ENCODE results near the gene SNTB2. TPM values are rescaled to one million over a fixed set of nuclear protein-coding genes. Genes with fewer than 3 reads are reported as not detected.

Gene SNTB2
- total and polyA plus RNA-seq, 2 of the 4 experiments (the other 2 are of a cell fraction), result 23.5 to 47.5 TPM

- POLR2A ChIA-PET (ENCODE audit: unreplicated experiment), result no interaction called here
- intact Hi-C loops (cut with micrococcal nuclease) (no loop called here), dilution Hi-C loops (cut with HindIII; ENCODE audit: low sequenced_read_pairs, unreplicated experiment) (no loop called here), in situ Hi-C loops (cut with MboI; ENCODE audit: low sequenced_read_pairs) (no loop called here)
- Histone ChIP-seq H3K27me3 (ENCODE audit: control insufficient read depth, insufficient read depth, low read length) (no peaks in the 10 kb centered on the region), H3K79me1 (ENCODE audit: low read depth in 1 of 2, low read length in 2 of 2) (peaks cover 32 to 61% of the 10 kb centered on the region in 2 experiments), H3K36me3 (ENCODE audit: control insufficient read depth, insufficient read depth, low read length) (peaks cover 1% of the 10 kb centered on the region; the same call in 1 of the 2 replicates), H3K9me3 (ENCODE audit: control insufficient read depth, insufficient read depth, low read length) (no peaks in the 10 kb centered on the region), H3K14ac (replicated peaks; ENCODE audit: low read depth, low read length) (no peak overlapping the region), H3K18ac (ENCODE audit: low read depth, low read length) (no peak overlapping the region), H3K4ac (ENCODE audit: low read depth, low read length) (no peak overlapping the region), H2BK5ac (ENCODE audit: low read depth, low read length, poor library complexity, severe bottlenecking) (no peak overlapping the region), H4K91ac (ENCODE audit: insufficient read depth, low read depth, low read length) (no peak overlapping the region), H2AFZ (replicated peaks; ENCODE audit: low read length, poor library complexity) (no peak overlapping the region), H2AK9ac (replicated peaks; ENCODE audit: low read depth, low read length, poor library complexity) (no peak overlapping the region), H3K4me3 (ENCODE audit: insufficient read depth, low read depth, low read length) (no peak overlapping the region), H3K9ac (ENCODE audit: low read depth, low read length) (no peak overlapping the region), H3K27ac (ENCODE audit: insufficient read depth, low read length) (no peak overlapping the region), H2AK5ac (ENCODE audit: low read depth, low read length) (no peak overlapping the region), H3K56ac (ENCODE audit: extremely low read depth, insufficient read depth, low read length) (no peak overlapping the region), H3K23ac (ENCODE audit: low read depth, low read length) (no peak overlapping the region), H2BK20ac (ENCODE audit: low read depth, low read length) (no peak overlapping the region), H3K4me1 (ENCODE audit: control insufficient read depth, insufficient read depth, low read length) (peaks cover 8% of the 10 kb centered on the region), H4K5ac (ENCODE audit: low read depth, low read length) (no peak overlapping the region), H4K8ac (ENCODE audit: low read depth in 2 of 2, low read length in 2 of 2) (no peak overlapping the region), H3K9me1 (ENCODE audit: insufficient read depth, low read length) (peaks cover 13% of the 10 kb centered on the region), H2BK15ac (ENCODE audit: low read depth, low read length) (no peak overlapping the region), H4K20me1 (ENCODE audit: insufficient read depth, low read length) (peaks cover 40% of the 10 kb centered on the region), H2BK120ac (ENCODE audit: low read depth, low read length) (no peak overlapping the region), H3K4me2 (ENCODE audit: low read depth, low read length) (no peak overlapping the region)
- BruUV-seq (replicated peaks), result no TSS peak
- no CpG with 5 or more reads among the region's 7 CpGs for WGBS, 2 experiments (ENCODE audit: extremely low coverage in 2 of 2, insufficient read length in 1 of 2)
- CTCF ChIA-PET, result no interaction called here
- no peak for ATAC-seq (ENCODE audit: low read depth)
- DNase-seq, result no peak
- TF ChIP-seq RAD21 (IDR thresholded peaks at IDR 0.05; ENCODE audit: low read length) (no peak), MAZ (IDR thresholded peaks at IDR 0.05; ENCODE audit: borderline replicate concordance, low read depth, low read length) (no peak), RFX5 (IDR thresholded peaks at IDR 0.05; ENCODE audit: low read depth, low read length) (no peak), CEBPB (IDR thresholded peaks at IDR 0.05; ENCODE audit: low read depth, low read length) (no peak), USF2 (IDR thresholded peaks at IDR 0.05; ENCODE audit: low read depth, low read length) (no peak), CTCF (conservative IDR thresholded peaks at IDR 0.05; ENCODE audit: low read depth, low read length) (no peak), POLR2A (IDR thresholded peaks at IDR 0.05; ENCODE audit: low read depth, low read length) (no peak)
Measured at GRCh38 chr16:69225121-69225520, 38.2 kb downstream of the SNTB2 start.

Measured in IMR-90 (cell line).